Activated CD8-positive, alpha-beta memory T cell treated with anti-CD3 and anti-CD28 coated beads, Interleukin-2, amount 50 U/mL, for 1 hour (primary cell): ENCODE data around the gene TAGLN3.

Source experiments
- DNase-seq: peaks from one replicate; pipeline ENCODE4 v3.0.0-alpha.2; 2020; ENCODE audit errors: extremely low read depth

The TAGLN3 gene

GRCh38 chr3:112048911-112049310 lies 50.2 kb downstream of the TAGLN3 start:
- no peak for DNase-seq

- DNase-seq = no peak
These were observed 54.5 kb downstream of the TAGLN3 start for GRCh38 chr3:112053229-112053628.

DNA sequence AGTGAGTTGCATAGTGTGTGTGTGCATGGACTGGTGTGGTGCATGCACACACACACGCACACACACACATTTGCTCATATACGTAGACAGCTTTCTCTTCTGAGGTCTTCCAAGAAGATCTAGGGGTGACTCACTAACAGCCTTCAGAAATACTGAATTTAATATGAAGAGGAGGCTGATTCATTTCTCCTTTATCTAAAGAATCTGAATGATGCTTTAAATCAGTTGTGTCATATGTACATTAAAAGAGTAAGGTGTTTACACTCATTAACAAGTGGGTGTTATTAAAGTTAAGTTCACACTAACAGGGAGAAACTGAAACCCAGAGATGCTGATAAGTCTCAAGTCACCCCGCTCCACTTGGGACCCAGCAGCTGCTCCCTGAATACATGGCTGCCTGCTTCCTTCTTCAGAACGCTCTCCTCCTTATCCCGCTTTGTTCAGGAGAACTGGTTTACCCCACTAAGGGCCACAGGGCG lies 57.8 kb downstream of the TAGLN3 start:
- no peak for DNase-seq

- no peak for DNase-seq
These were observed 60.8 kb downstream of the TAGLN3 start for GRCh38 chr3:112059497-112059896.

DNA sequence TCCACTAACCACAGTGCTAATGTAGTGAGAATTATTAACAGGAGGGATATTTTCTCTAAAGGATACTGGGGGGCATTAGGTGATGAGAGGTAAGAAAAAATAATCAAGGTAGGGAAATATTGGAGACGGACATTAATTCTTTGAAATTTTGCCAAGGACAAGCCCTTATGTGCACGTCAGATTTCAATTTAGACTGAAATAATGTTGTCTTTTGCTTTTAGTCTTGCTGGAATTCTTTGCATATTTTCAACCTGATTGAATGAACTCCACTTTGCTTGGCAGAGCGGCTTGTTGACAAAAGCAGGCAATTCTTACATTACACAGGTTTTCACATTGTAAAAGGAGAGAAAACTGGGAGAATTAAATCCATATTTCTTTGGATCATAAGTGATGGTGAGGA lies 62.4 kb downstream of the TAGLN3 start:
- no peak for DNase-seq
